Endothelial cell of umbilical vein (primary cell): ENCODE measurements around the gene TBCD.

Source experiments
- EZH2 ChIP-seq: IDR thresholded peaks from 2 replicates; pipeline ENCODE4 v1.6.1; 2012; ENCODE audit warnings: borderline replicate concordance, low read depth, mild to moderate bottlenecking, moderate library complexity, low read length, inconsistent platforms; ENCODE audit not compliant: severe bottlenecking
- POLR2AphosphoS5 ChIP-seq: IDR thresholded peaks from 2 replicates; pipeline ENCODE4 v1.6.1; 2012; ENCODE audit warnings: low read depth, mild to moderate bottlenecking, control low read depth, low read length, moderate library complexity; ENCODE audit not compliant: insufficient read depth

- TF ChIP-seq POLR2AphosphoS5 (no peak), EZH2 (no peak)
Observed at GRCh38 chr17:82952019-82952418, 200.2 kb downstream of the TBCD start.
